HEK293 (cell line): Measurements from ENCODE around the gene BPI.

Experiments
- CTCF ChIA-PET: fragments of 350-600 bp; formaldehyde crosslinking; extraction: SDS; loops from one replicate; lab custom pipeline; 2021; ENCODE audit warnings: antibody characterized with exemption; lab: Yijun Ruan, JAX
- POLR2A ChIA-PET: fragments of 300-600 bp; formaldehyde crosslinking; extraction: SDS; loops from one replicate; lab custom pipeline; 2020; ENCODE audit warnings: antibody characterized with exemption, inconsistent platforms; lab: Yijun Ruan, JAX
- H3K27ac ChIP-seq: fragments of 200-500 bp; sonication (Bioruptor generic); 2 replicates; pipeline ENCODE4 v1.5.1; 2014; ENCODE audit warnings: low read depth, low read length, control low read depth, inconsistent platforms; ENCODE audit errors: extremely low read depth
- H3K36me3 ChIP-seq, 2 experiments: fragments of 200-500 bp in 1 of 2; sonication (Bioruptor generic) in 1 of 2; 1 replicate in 1 of 2; 2 replicates in 1 of 2; pipeline ENCODE4 v1.5.1; 2014 to 2017; ENCODE audit warnings: inconsistent platforms in 2 of 2, low read length in 2 of 2; ENCODE audit not compliant: control insufficient read depth in 2 of 2, insufficient read depth in 1 of 2
- H3K4me1 ChIP-seq: fragments of 200-500 bp; sonication (Bioruptor generic); 2 replicates; pipeline ENCODE4 v1.5.1; 2014; ENCODE audit warnings: mild to moderate bottlenecking, low read length, inconsistent platforms; ENCODE audit not compliant: control insufficient read depth, insufficient read depth
- H3K4me3 ChIP-seq: 2 replicates; pipeline ENCODE4 v1.5.1; 2011; ENCODE audit warnings: low read depth, mild to moderate bottlenecking, control low read depth, low read length, moderate library complexity
- H3K9me3 ChIP-seq: fragments of 200-500 bp; sonication (Bioruptor generic); 2 replicates; pipeline ENCODE4 v1.5.1; 2014; ENCODE audit warnings: low read depth, low read length, inconsistent platforms; ENCODE audit not compliant: control insufficient read depth, insufficient read depth
- ELK4 ChIP-seq: IDR thresholded peaks from 2 replicates; pipeline ENCODE4 v1.6.1; 2011; ENCODE audit warnings: mild to moderate bottlenecking, low read depth, low read length, borderline replicate concordance
- IKZF3 ChIP-seq: fragments of 450-650 bp; IDR thresholded peaks from 2 replicates; pipeline ENCODE4 v1.5.0; 2018; ENCODE audit warnings: missing biosample characterization, mild to moderate bottlenecking, missing genetic modification characterization, moderate library complexity
- SCRT1 ChIP-seq: fragments of 450-650 bp; formaldehyde crosslinking; IDR thresholded peaks from 2 replicates; pipeline ENCODE4 v1.5.1; 2016; ENCODE audit warnings: missing biosample characterization, missing genetic modification characterization, borderline replicate concordance
- SP3 ChIP-seq: fragments of 450-650 bp; formaldehyde crosslinking; IDR thresholded peaks from 2 replicates; pipeline ENCODE4 v1.5.1; 2016; ENCODE audit warnings: missing biosample characterization, missing genetic modification characterization
- ZBTB21 ChIP-seq: fragments of 450-650 bp; formaldehyde crosslinking; IDR thresholded peaks from 2 replicates; pipeline ENCODE4 v1.5.1; 2017; ENCODE audit warnings: missing biosample characterization, missing genetic modification characterization
- ZBTB7A ChIP-seq: fragments of 450-650 bp; formaldehyde crosslinking; IDR thresholded peaks from 2 replicates; pipeline ENCODE4 v1.5.1; 2016; ENCODE audit warnings: low read depth, missing biosample characterization, missing genetic modification characterization
- ZBTB8A ChIP-seq: fragments of 450-650 bp; formaldehyde crosslinking; IDR thresholded peaks from 2 replicates; pipeline ENCODE4 v1.5.1; 2016; ENCODE audit warnings: missing biosample characterization, missing genetic modification characterization
- ZFP3 ChIP-seq: fragments of 450-650 bp; formaldehyde crosslinking; IDR thresholded peaks from 2 replicates; pipeline ENCODE4 v1.5.1; 2016; ENCODE audit warnings: low read depth, missing biosample characterization, missing genetic modification characterization
- ZFP69B ChIP-seq: fragments of 450-650 bp; formaldehyde crosslinking; IDR thresholded peaks from 2 replicates; pipeline ENCODE4 v1.5.1; 2016; ENCODE audit warnings: missing biosample characterization, missing genetic modification characterization
- ZNF140 ChIP-seq: fragments of 450-650 bp; formaldehyde crosslinking; IDR thresholded peaks from 2 replicates; pipeline ENCODE4 v1.5.1; 2016; ENCODE audit warnings: missing biosample characterization, missing genetic modification characterization
- ZNF184 ChIP-seq: fragments of 450-650 bp; IDR thresholded peaks from 2 replicates; pipeline ENCODE4 v1.5.1; 2018; ENCODE audit warnings: missing biosample characterization, mild to moderate bottlenecking, missing genetic modification characterization
- ZNF2 ChIP-seq: fragments of 450-650 bp; formaldehyde crosslinking; IDR thresholded peaks from 2 replicates; pipeline ENCODE4 v1.5.1; 2016; ENCODE audit warnings: missing biosample characterization, missing genetic modification characterization
- ZNF248 ChIP-seq: fragments of 450-650 bp; formaldehyde crosslinking; IDR thresholded peaks from 2 replicates; pipeline ENCODE4 v1.5.1; 2017; ENCODE audit warnings: missing biosample characterization, missing genetic modification characterization
- ZNF266 ChIP-seq: fragments of 450-650 bp; formaldehyde crosslinking; IDR thresholded peaks from 2 replicates; pipeline ENCODE4 v1.5.1; 2016; ENCODE audit warnings: missing biosample characterization, missing genetic modification characterization, low read depth
- ZNF354C ChIP-seq: fragments of 450-650 bp; formaldehyde crosslinking; IDR thresholded peaks from 2 replicates; pipeline ENCODE4 v1.5.1; 2016; ENCODE audit warnings: missing biosample characterization, missing genetic modification characterization, low read depth, borderline replicate concordance
- ZNF48 ChIP-seq: fragments of 450-650 bp; formaldehyde crosslinking; IDR thresholded peaks from 2 replicates; pipeline ENCODE4 v1.5.1; 2016; ENCODE audit warnings: missing biosample characterization, missing genetic modification characterization
- ZNF624 ChIP-seq: fragments of 450-650 bp; formaldehyde crosslinking; IDR thresholded peaks from 2 replicates; pipeline ENCODE4 v1.5.1; 2017; ENCODE audit warnings: missing biosample characterization, missing genetic modification characterization
- ZNF645 ChIP-seq: fragments of 450-650 bp; formaldehyde crosslinking; IDR thresholded peaks from 2 replicates; pipeline ENCODE4; 2016; ENCODE audit warnings: missing biosample characterization, missing genetic modification characterization
- ZSCAN4 ChIP-seq: fragments of 450-650 bp; formaldehyde crosslinking; IDR thresholded peaks from 2 replicates; pipeline ENCODE4 v1.5.1; 2017; ENCODE audit warnings: missing biosample characterization, missing genetic modification characterization
- ZSCAN5A ChIP-seq: fragments of 450-650 bp; formaldehyde crosslinking; IDR thresholded peaks from 2 replicates; pipeline ENCODE4 v1.5.1; 2016; ENCODE audit warnings: missing biosample characterization, missing genetic modification characterization
- TF ChIP-seq, protein P1 (sequence below): fragments of 450-650 bp; IDR thresholded peaks from 2 replicates; pipeline ENCODE4 v1.5.1; 2018; ENCODE audit warnings: missing biosample characterization, missing genetic modification characterization
- TF ChIP-seq, protein P2 (sequence below): fragments of 450-650 bp; formaldehyde crosslinking; IDR thresholded peaks from 2 replicates; pipeline ENCODE4 v1.5.1; 2017; ENCODE audit warnings: missing biosample characterization, missing genetic modification characterization
- TF ChIP-seq, protein P3 (sequence below): fragments of 450-650 bp; formaldehyde crosslinking; IDR thresholded peaks from 2 replicates; pipeline ENCODE4 v1.5.1; 2016; ENCODE audit warnings: missing biosample characterization, missing genetic modification characterization

BPI gene

GRCh38 chr20:38272961-38273360 lies 31.0 kb upstream of the BPI start:
- no peak overlapping the region for H3K4me3 ChIP-seq
- ChIA-PET CTCF (interaction anchor here (0.6 to 1.9 kb wide), 3 partner anchors 11 to 208 kb away, joined by 3 to 4 read pairs (median 4); no protein-coding TSS in a partner anchor), POLR2A (interaction anchor here (0.5 kb wide), 1 partner anchor 738 kb away, joined by 5 read pairs; no protein-coding TSS in a partner anchor)
- no peaks in the 10 kb centered on the region for H3K9me3 ChIP-seq
- no peaks in the 10 kb centered on the region for H3K36me3 ChIP-seq
- H3K4me1 ChIP-seq = no peaks in the 10 kb centered on the region
- TF ChIP-seq ZSCAN5A (no peak), ZBTB7A (no peak), ZFP69B (no peak), ZNF48 (tag by site-specific recombination) (no peak)
- TF ChIP-seq, protein P1, sequence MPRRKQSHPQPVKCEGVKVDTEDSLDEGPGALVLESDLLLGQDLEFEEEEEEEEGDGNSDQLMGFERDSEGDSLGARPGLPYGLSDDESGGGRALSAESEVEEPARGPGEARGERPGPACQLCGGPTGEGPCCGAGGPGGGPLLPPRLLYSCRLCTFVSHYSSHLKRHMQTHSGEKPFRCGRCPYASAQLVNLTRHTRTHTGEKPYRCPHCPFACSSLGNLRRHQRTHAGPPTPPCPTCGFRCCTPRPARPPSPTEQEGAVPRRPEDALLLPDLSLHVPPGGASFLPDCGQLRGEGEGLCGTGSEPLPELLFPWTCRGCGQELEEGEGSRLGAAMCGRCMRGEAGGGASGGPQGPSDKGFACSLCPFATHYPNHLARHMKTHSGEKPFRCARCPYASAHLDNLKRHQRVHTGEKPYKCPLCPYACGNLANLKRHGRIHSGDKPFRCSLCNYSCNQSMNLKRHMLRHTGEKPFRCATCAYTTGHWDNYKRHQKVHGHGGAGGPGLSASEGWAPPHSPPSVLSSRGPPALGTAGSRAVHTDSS (tag by site-specific recombination) = no peak
- H3K27ac ChIP-seq = no peak overlapping the region

- no peak for TF ChIP-seq ZNF140
- TF ChIP-seq ZFP69B = no peak
- no peak for TF ChIP-seq ZNF645 (tag by site-specific recombination)
- TF ChIP-seq IKZF3 (tag by site-specific recombination) = no peak
- no peak for TF ChIP-seq SP3 (tag by site-specific recombination)
- no peaks in the 10 kb centered on the region for H3K36me3 ChIP-seq
- no peak overlapping the region for H3K4me3 ChIP-seq
- no peak overlapping the region for H3K27ac ChIP-seq
- CTCF ChIA-PET = no interaction called here
- H3K4me1 ChIP-seq = no peaks in the 10 kb centered on the region
- POLR2A ChIA-PET = no interaction called here
- no peaks in the 10 kb centered on the region for H3K9me3 ChIP-seq
Observed at GRCh38 chr20:38275815-38276550, 28.0 kb upstream of the BPI start.

DNA sequence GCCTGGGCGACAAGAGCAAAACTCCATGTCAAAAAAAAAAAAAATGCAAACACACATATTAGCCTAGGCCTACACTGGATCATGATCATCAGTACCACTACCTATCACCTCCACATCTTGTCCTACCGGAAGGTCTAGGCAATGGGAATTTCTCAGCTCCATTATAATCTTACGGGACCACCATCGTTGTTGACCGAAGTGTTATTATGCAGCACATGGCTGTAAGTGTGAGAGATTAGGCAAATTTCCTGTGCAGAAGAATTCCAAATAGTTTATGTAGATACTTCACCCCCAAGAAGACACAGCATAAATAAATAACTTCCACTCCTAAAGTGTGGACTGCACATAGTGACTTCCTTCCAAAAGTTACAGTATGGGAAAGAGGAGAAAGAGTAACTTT lies 26.7 kb upstream of the BPI start:
- ChIA-PET POLR2A (no interaction called here), CTCF (no interaction called here)
- Histone ChIP-seq H3K36me3 (no peaks in the 10 kb centered on the region), H3K4me1 (no peaks in the 10 kb centered on the region), H3K27ac (no peak overlapping the region), H3K4me3 (no peak overlapping the region), H3K9me3 (no peaks in the 10 kb centered on the region)
- no peak for TF ChIP-seq ZNF184 (tag by site-specific recombination)
- no peak for TF ChIP-seq ZNF248 (tag by site-specific recombination)
- TF ChIP-seq ZFP3 (tag by site-specific recombination) = no peak
- TF ChIP-seq ZBTB21 = no peak
- TF ChIP-seq ZSCAN4 (tag by site-specific recombination) = no peak
- TF ChIP-seq, protein P2, sequence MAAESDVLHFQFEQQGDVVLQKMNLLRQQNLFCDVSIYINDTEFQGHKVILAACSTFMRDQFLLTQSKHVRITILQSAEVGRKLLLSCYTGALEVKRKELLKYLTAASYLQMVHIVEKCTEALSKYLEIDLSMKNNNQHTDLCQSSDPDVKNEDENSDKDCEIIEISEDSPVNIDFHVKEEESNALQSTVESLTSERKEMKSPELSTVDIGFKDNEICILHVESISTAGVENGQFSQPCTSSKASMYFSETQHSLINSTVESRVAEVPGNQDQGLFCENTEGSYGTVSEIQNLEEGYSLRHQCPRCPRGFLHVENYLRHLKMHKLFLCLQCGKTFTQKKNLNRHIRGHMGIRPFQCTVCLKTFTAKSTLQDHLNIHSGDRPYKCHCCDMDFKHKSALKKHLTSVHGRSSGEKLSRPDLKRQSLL (tag by site-specific recombination) = no peak
- TF ChIP-seq ZBTB8A (tag by site-specific recombination) = no peak
- TF ChIP-seq ZNF354C (tag by site-specific recombination) = no peak
- no peak for TF ChIP-seq ZNF2 (tag by site-specific recombination)
- TF ChIP-seq ELK4 = no peak
- TF ChIP-seq, protein P3, sequence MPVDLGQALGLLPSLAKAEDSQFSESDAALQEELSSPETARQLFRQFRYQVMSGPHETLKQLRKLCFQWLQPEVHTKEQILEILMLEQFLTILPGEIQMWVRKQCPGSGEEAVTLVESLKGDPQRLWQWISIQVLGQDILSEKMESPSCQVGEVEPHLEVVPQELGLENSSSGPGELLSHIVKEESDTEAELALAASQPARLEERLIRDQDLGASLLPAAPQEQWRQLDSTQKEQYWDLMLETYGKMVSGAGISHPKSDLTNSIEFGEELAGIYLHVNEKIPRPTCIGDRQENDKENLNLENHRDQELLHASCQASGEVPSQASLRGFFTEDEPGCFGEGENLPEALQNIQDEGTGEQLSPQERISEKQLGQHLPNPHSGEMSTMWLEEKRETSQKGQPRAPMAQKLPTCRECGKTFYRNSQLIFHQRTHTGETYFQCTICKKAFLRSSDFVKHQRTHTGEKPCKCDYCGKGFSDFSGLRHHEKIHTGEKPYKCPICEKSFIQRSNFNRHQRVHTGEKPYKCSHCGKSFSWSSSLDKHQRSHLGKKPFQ (tag by site-specific recombination) = no peak
- no peak for TF ChIP-seq ZNF624
- no peak for TF ChIP-seq SCRT1 (tag by site-specific recombination)
- TF ChIP-seq ZNF266 (tag by site-specific recombination) = no peak
